Activated effector memory CD4-positive, alpha-beta T cell treated with Interleukin-2 at 50 U/mL for 16 hours (primary cell): ENCODE results near the gene YIF1A.
"Not testable (repeated sequence)": the region's sequence is repeated elsewhere in the genome, so short reads cannot be mapped to it uniquely, and the experiment has no call there.

Experiments used
- DNase-seq: peaks from one replicate; pipeline ENCODE4 v3.0.0-alpha.2; 2020

YIF1A gene

DNA sequence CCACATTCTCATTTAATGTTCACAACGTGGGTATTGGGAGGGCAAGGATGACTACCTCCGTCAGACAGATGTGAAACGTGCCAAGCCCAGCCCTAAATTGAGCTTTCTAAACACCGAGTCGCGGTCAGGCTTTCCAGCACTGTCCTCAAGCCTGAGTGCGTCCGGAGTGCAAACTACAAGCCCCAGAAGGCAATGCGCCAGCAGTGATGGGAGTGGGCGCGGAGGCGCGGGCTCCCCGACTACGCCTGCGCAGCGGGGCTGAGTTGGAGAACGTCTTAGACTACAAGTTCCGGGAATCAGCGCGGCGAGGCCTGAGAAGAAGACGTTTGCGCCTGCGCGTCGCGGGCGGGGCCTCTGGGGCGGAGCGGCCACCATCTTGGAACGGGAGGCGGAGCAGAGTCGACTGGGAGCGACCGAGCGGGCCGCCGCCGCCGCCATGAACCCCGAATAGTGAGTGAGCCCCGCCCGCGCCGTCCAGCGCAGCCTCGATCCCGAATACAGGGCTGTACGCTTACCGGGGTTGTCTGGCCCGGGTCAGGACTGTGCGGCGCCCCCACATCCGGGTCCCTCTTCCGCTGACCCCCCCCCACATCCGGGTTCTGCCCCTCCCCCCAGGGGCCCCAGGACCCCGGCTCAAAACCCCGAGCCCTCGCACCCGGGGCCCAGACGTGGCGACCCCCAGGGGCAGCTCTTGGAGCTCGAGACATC, 20.5 kb downstream of the YIF1A start, which contains the start of gene RAB1B:
RAB1B (plus strand) TSS at position 396 of the 708 bp plus-strand sequence; CDS start at position 437, 41 bp downstream.
- DNase-seq = peak; percentile 99

DNA sequence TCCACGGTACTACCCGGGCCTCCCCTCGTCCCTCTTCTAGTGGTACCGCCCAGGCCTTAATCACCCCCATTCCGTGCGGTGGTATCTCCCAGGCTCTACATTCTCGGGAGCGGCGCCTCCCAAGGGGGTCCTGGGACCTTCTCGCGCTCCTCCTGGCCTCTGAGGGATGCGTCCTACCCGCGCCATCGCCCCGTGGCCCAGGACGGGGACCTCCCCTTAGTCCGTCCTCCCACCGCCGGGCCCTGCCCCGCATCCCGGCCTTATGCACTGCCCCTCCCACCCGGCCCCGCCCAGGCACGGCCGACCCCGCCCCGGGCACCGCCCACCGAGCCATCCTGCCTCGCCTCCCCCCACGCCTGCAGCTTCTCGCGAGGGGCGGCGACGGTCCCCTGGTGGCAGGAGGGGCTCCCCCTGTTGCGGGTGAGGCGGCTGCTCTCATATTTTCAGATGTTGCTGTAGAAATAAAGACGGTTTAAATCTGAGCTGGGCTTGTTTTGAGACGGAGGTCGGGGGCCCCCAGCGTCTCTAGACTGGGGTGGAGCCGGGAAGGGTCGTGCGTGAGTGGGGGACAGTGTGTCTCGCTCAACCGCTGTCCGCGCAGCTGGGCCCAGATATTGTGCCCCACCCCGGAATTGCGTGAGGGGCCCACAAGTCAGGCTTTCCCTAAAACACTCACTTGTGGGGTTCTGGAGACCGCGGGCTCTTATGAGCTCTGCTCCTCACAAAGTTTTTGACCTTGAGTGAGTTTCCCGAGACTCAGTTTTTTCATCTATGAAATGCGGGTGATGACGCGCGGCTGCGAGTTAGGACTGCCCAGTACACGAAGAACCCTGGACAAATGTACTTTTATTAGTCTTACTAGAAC, 21.3 kb downstream of the YIF1A start:
- peak; percentile 74 for DNase-seq

GRCh38 chr11:66267039-66267378, 21.9 kb downstream of the YIF1A start:
- DNase-seq = no peak

GRCh38 chr11:66266378-66267038, 22.4 kb downstream of the YIF1A start:
- DNase-seq = no peak

GRCh38 chr11:66265531-66266377, 23.2 kb downstream of the YIF1A start:
- DNase-seq = no peak

DNA sequence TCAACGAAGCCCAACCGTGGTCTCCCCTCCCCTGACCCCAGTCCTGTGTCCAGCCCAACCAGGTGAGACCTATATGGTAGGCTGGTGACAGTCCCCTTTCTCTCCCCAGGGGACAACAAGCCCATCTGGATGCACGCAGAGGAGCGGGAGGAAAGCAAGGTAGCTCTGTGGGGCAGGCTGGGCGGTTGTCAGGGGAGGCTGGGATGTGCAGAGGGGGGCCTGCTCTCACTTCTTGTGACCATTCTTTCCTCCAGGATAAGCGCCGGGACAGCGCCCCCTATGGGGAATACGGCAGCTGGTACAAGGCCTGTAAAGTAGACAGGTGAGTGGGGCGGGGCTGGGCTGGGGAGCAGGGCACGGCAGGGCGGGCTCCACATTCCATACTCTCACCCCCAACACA, 24.0 kb downstream of the YIF1A start:
- no peak for DNase-seq

- no peak for DNase-seq
Observed at GRCh38 chr11:66264383-66264782, 24.6 kb downstream of the YIF1A start.

DNA sequence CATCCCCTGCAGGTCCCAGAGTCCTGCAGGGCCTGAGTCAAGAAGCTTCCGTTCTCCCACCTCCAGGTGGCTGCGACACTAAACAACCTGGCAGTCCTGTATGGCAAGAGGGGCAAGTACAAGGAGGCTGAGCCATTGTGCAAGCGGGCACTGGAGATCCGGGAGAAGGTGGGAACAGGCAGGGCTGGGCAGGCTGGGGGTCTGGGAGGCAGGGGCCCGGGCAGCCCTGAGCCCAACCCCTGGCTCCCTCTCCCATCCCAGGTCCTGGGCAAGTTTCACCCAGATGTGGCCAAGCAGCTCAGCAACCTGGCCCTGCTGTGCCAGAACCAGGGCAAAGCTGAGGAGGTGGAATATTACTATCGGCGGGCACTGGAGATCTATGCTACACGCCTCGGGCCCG, 25.2 kb downstream of the YIF1A start:
- no peak for DNase-seq

GRCh38 chr11:66263231-66263630, 25.7 kb downstream of the YIF1A start:
- DNase-seq = no peak

DNA sequence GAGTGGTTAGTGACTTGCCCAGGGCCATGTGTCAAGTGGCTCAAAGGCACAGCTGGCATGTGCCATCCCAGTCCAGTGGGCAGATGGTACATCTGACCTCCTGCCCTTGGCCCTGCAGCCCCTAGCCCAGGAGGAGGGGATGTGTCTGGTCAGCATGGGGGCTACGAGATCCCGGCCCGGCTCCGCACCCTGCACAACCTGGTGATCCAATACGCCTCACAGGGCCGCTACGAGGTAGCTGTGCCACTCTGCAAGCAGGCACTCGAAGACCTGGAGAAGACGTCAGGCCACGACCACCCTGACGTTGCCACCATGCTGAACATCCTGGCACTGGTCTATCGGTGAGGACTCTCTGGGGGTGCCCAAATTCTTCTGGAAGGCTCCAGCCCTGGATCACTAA, 26.2 kb downstream of the YIF1A start:
- no peak for DNase-seq

DNA sequence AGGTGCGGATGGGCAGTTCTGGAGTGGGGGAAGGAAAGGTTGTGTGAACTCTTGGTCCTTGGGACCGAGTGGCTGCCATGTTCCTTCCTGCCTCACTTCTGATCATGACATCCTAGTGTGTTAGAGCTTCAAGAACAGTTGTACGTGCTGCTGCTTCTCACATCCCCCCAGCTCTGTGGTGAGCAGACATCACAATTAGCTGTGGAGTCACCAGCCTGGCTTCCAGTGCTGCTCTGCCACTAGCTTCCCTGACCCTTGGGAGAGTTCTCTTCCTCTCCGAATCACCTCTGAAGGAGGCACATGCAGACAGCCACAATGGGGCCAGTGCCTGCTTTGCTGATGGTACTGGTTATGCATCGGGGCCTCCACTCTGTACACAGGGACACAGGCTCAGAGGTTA, 26.8 kb downstream of the YIF1A start:
- DNase-seq = no peak

DNA sequence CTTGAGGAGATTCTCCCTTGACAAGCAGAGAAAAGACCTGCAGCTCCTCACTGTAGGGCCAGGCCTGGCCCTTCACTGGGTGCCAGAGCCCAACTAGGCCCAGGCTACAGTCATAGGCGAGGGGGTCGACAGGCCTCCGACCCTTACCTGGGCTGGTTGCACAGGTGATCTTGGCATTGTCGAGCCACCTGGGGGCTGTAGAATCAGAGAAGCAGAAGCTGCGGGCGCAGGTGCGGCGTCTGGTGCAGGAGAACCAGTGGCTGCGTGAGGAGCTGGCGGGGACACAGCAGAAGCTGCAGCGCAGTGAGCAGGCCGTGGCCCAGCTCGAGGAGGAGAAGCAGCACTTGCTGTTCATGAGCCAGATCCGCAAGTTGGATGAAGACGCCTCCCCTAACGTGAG, 27.4 kb downstream of the YIF1A start:
- no peak for DNase-seq

- no peak for DNase-seq
Observed at GRCh38 chr11:66259956-66260355, 29.0 kb downstream of the YIF1A start.

GRCh38 chr11:66259225-66259624, 29.7 kb downstream of the YIF1A start:
- no peak for DNase-seq

GRCh38 chr11:66258473-66258893, 30.5 kb downstream of the YIF1A start:
- no peak for DNase-seq

- not testable (repeated sequence) for DNase-seq
Observed at GRCh38 chr11:66253081-66253480, 35.9 kb downstream of the YIF1A start.

DNA sequence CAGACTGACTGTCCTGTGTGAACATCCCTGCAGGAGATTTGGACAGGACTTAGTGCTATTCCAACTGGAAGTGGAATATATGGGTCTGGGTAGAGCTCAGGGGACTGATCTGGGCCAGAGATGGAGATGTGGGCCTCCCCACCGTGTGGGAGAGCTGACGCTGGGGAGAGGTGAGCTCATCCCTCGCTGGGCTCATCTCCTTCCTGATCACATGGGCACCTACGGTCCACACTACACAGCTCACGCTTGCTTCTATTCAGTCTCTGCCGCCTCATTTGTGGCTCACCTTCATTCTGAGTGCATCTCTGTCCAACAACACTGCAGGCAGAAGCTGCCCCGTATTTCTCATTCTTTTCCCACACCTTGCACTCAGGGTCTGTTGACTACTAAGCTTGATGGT, 37.1 kb downstream of the YIF1A start:
- no peak for DNase-seq

DNA sequence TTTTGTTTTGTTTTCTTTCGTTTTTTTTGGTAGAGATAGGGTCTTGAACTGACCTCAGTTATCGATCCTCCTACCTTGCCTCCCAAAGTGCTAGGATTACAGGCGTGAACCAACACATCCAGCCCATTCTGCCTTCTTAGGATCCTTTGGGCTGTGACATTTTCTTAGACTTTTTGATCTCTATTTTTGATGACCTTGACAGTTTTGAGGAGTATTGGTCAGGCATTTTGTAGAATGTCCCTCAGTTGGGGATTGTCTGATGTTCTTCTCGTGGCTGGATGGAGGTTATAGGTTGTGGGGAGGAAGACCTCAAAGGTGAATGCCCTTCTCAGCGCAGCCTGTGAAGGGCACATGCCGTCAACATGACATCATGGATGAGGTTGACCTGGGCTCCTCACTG, 40.0 kb downstream of the YIF1A start:
- DNase-seq = no peak

GRCh38 chr11:66247801-66248200, 41.1 kb downstream of the YIF1A start:
- DNase-seq = no peak

GRCh38 chr11:66247295-66247694, 41.6 kb downstream of the YIF1A start:
- DNase-seq = no peak

- no peak for DNase-seq
Observed at GRCh38 chr11:66243782-66244535, 45.0 kb downstream of the YIF1A start.
